Astrocyte (in vitro differentiated cells and primary cell): Measurements from ENCODE around the gene TAOK2.

Source experiments
- CTCF ChIP-seq: IDR thresholded peaks from 2 replicates; pipeline ENCODE4 v1.5.1; 2011; ENCODE audit warnings: low read depth, mild to moderate bottlenecking, inconsistent platforms, low read length, moderate library complexity; ENCODE audit not compliant: insufficient read depth
- EZH2 ChIP-seq: IDR thresholded peaks from 2 replicates; pipeline ENCODE4 v1.6.1; 2012; ENCODE audit warnings: mild to moderate bottlenecking, low read length, inconsistent platforms; ENCODE audit not compliant: insufficient read depth

GRCh38 chr16:29951625-29952365 lies 21.9 kb upstream of the TAOK2 start:
- TF ChIP-seq CTCF = no peak
- TF ChIP-seq EZH2 = no peak
